WTC11 (cell line): ENCODE measurements around the gene WARS2. TPM values are rescaled to one million over a fixed set of nuclear protein-coding genes. Genes with fewer than 3 reads are reported as not detected.

ENCODE experiments used
- ATAC-seq: fragments of 200-7000 bp; cut with Tn5 transposase; 2 replicates; pipeline ENCODE4 v1.10.0; 2021; ENCODE audit warnings: mild to moderate bottlenecking, moderate library complexity
- CTCF ChIA-PET: fragments of 300-600 bp; sonication (Branson Sonifier 250); formaldehyde crosslinking; loops from one replicate; lab custom pipeline; 2021; ENCODE audit warnings: antibody characterized with exemption; lab: Charles Lee
- POLR2A ChIA-PET: fragments of 350-600 bp; sonication (Branson Sonifier 250); formaldehyde crosslinking; loops from one replicate; lab custom pipeline; 2021; ENCODE audit warnings: antibody characterized with exemption; lab: Charles Lee
- DNase-seq: peaks from one replicate; pipeline ENCODE4 v3.0.0; 2021; ENCODE audit warnings: low spot score
- H3K27ac Mint-ChIP-seq: 2 replicates; pipeline ENCODE4 v1.8.0; 2021; ENCODE audit warnings: mixed read lengths
- H3K27me3 Mint-ChIP-seq: 2 replicates; pipeline ENCODE4 v1.8.0; 2021; ENCODE audit warnings: low read depth, mild to moderate bottlenecking, moderate library complexity, mixed read lengths
- H3K36me3 Mint-ChIP-seq: 2 replicates; pipeline ENCODE4 v1.8.0; 2021; ENCODE audit warnings: mixed read lengths
- H3K4me1 Mint-ChIP-seq: 2 replicates; pipeline ENCODE4 v1.8.0; 2022; ENCODE audit warnings: mixed read lengths
- H3K4me3 Mint-ChIP-seq: 2 replicates; pipeline ENCODE4 v1.8.0; 2021; ENCODE audit warnings: mild to moderate bottlenecking, moderate library complexity, mixed read lengths
- H3K9me3 Mint-ChIP-seq: 2 replicates; pipeline ENCODE4 v1.8.0; 2021; ENCODE audit warnings: mixed read lengths
- FOXJ3 ChIP-seq: sonication (generic); formaldehyde crosslinking; IDR thresholded peaks from 2 replicates; pipeline ENCODE4 v1.9.0; 2021; ENCODE audit warnings: missing genetic modification reagents, mild to moderate bottlenecking, borderline replicate concordance
- GRHL2 ChIP-seq: fragments of 250-450 bp; sonication (Bioruptor Pico); IDR thresholded peaks from 2 replicates; pipeline ENCODE4 v1.8.0; 2022; ENCODE audit warnings: mild to moderate bottlenecking, moderate library complexity; ENCODE audit not compliant: insufficient replicate concordance, severe bottlenecking
- GTF2I ChIP-seq: fragments of 250-450 bp; sonication (Bioruptor Pico); conservative IDR thresholded peaks from 2 replicates; pipeline ENCODE4 v1.4.0; 2021; ENCODE audit warnings: mild to moderate bottlenecking
- HMGA2 ChIP-seq: fragments of 250-450 bp; sonication (Bioruptor Pico); IDR thresholded peaks from 2 replicates; pipeline ENCODE4 v1.4.0; 2021; ENCODE audit warnings: mild to moderate bottlenecking, moderate library complexity
- IRF2 ChIP-seq: sonication (generic); formaldehyde crosslinking; IDR thresholded peaks from 2 replicates; pipeline ENCODE4 v1.8.0; 2022; ENCODE audit warnings: low read depth, missing genetic modification reagents, borderline replicate concordance
- MXD4 ChIP-seq: fragments of 250-450 bp; sonication (Bioruptor Pico); IDR thresholded peaks from 2 replicates; pipeline ENCODE4 v1.8.0; 2021; ENCODE audit warnings: mild to moderate bottlenecking, moderate library complexity, borderline replicate concordance
- NFATC4 ChIP-seq: fragments of 250-450 bp; sonication (Bioruptor Pico); IDR thresholded peaks from 2 replicates; pipeline ENCODE4 v1.9.0; 2021; ENCODE audit warnings: mild to moderate bottlenecking
- NR2C2 ChIP-seq: sonication (generic); formaldehyde crosslinking; IDR thresholded peaks from 2 replicates; pipeline ENCODE4 v1.8.0; 2022; ENCODE audit warnings: mild to moderate bottlenecking, missing genetic modification reagents
- SP1 ChIP-seq: sonication (generic); formaldehyde crosslinking; conservative IDR thresholded peaks from 2 replicates; pipeline ENCODE4 v1.8.1; 2022; ENCODE audit warnings: missing genetic modification reagents
- TP53 ChIP-seq: sonication (generic); formaldehyde crosslinking; IDR thresholded peaks from 2 replicates; pipeline ENCODE4 v1.8.1; 2023; ENCODE audit warnings: mild to moderate bottlenecking, missing genetic modification reagents
- ZBTB21 ChIP-seq: sonication (generic); formaldehyde crosslinking; IDR thresholded peaks from 2 replicates; pipeline ENCODE4 v1.8.1; 2023; ENCODE audit warnings: mild to moderate bottlenecking, missing genetic modification reagents, borderline replicate concordance
- ZNF219 ChIP-seq: sonication (generic); formaldehyde crosslinking; IDR thresholded peaks from 2 replicates; pipeline ENCODE4 v1.8.0; 2023; ENCODE audit warnings: missing genetic modification reagents, mild to moderate bottlenecking, borderline replicate concordance
- ZNF416 ChIP-seq: fragments of 250-450 bp; sonication (Bioruptor Pico); IDR thresholded peaks from 2 replicates; pipeline ENCODE4 v1.9.0; 2021; ENCODE audit warnings: mild to moderate bottlenecking, inconsistent platforms
- ZNF423 ChIP-seq: fragments of 250-450 bp; sonication (Bioruptor Pico); IDR thresholded peaks from 2 replicates; pipeline ENCODE4 v2.1.2; 2022; ENCODE audit warnings: mild to moderate bottlenecking, moderate library complexity
- total RNA-seq: library from RNA; stranded (reverse); gene quantifications from 3 replicates; pipeline ENCODE4 v1.2.3, GENCODE V29; 2021
- TF ChIP-seq, protein P1 (sequence below): sonication (generic); formaldehyde crosslinking; IDR thresholded peaks from 2 replicates; pipeline ENCODE4 v1.8.1; 2022; ENCODE audit warnings: low read depth, mild to moderate bottlenecking, moderate library complexity, missing genetic modification reagents, borderline replicate concordance
- TF ChIP-seq, protein P2 (sequence below): sonication (generic); formaldehyde crosslinking; IDR thresholded peaks from 2 replicates; pipeline ENCODE4 v1.8.0; 2022; ENCODE audit warnings: mild to moderate bottlenecking, missing genetic modification reagents
- TF ChIP-seq, protein P3 (sequence below): fragments of 250-450 bp; sonication (Bioruptor Pico); IDR thresholded peaks from 2 replicates; pipeline ENCODE4 v2.1.2; 2022; ENCODE audit warnings: mild to moderate bottlenecking, moderate library complexity
- TF ChIP-seq, protein P4 (sequence below): sonication (generic); formaldehyde crosslinking; IDR thresholded peaks from 2 replicates; pipeline ENCODE4 v1.8.1; 2023; ENCODE audit warnings: mild to moderate bottlenecking, missing genetic modification reagents
- TF ChIP-seq, protein P5 (sequence below): fragments of 200-600 bp; IDR thresholded peaks from 2 replicates; pipeline ENCODE4 v1.8.0; 2022; ENCODE audit warnings: antibody characterized with exemption
- TF ChIP-seq, protein P6 (sequence below): sonication (generic); formaldehyde crosslinking; IDR thresholded peaks from 2 replicates; pipeline ENCODE4 v1.8.0; 2022; ENCODE audit warnings: missing genetic modification reagents

WARS2 gene
- total RNA-seq, 1 experiment from 2014 or later = 9.3 TPM

DNA sequence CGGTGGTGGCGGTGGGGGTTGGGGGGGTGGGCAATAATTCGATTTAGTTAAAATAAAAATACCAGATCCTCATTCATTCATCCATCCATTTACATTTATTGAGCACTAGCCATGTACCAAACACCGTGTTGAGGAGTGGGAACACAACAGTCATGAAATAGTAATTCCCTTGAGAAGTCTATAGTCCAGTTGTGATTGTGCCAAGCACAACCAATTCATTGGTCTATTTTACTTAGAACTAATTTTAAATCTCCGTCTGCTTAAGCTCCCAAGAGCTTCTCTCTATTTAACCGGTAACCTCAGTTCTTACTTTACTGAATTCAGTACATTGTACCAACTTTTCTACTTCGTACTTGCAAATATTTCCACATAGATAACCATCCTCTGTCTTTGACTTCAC is 38.4 kb downstream of the WARS2 start (continued):
- TF ChIP-seq, protein P1, sequence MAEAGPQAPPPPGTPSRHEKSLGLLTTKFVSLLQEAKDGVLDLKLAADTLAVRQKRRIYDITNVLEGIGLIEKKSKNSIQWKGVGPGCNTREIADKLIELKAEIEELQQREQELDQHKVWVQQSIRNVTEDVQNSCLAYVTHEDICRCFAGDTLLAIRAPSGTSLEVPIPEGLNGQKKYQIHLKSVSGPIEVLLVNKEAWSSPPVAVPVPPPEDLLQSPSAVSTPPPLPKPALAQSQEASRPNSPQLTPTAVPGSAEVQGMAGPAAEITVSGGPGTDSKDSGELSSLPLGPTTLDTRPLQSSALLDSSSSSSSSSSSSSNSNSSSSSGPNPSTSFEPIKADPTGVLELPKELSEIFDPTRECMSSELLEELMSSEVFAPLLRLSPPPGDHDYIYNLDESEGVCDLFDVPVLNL (CRISPR knock-in tag) = no peak
- no peak for TF ChIP-seq NFATC4 (CRISPR knock-in tag)
- TF ChIP-seq HMGA2 (CRISPR knock-in tag) = no peak
- TF ChIP-seq, protein P2, sequence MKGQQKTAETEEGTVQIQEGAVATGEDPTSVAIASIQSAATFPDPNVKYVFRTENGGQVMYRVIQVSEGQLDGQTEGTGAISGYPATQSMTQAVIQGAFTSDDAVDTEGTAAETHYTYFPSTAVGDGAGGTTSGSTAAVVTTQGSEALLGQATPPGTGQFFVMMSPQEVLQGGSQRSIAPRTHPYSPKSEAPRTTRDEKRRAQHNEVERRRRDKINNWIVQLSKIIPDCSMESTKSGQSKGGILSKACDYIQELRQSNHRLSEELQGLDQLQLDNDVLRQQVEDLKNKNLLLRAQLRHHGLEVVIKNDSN (CRISPR knock-in tag) = no peak
- TF ChIP-seq ZBTB21 (CRISPR knock-in tag) = no peak
- no peak for TF ChIP-seq NR2C2 (CRISPR knock-in tag)
- TF ChIP-seq, protein P3, sequence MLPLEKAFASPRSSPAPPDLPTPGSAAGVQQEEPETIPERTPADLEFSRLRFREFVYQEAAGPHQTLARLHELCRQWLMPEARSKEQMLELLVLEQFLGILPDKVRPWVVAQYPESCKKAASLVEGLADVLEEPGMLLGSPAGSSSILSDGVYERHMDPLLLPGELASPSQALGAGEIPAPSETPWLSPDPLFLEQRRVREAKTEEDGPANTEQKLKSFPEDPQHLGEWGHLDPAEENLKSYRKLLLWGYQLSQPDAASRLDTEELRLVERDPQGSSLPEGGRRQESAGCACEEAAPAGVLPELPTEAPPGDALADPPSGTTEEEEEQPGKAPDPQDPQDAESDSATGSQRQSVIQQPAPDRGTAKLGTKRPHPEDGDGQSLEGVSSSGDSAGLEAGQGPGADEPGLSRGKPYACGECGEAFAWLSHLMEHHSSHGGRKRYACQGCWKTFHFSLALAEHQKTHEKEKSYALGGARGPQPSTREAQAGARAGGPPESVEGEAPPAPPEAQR (CRISPR knock-in tag) = no peak

DNA sequence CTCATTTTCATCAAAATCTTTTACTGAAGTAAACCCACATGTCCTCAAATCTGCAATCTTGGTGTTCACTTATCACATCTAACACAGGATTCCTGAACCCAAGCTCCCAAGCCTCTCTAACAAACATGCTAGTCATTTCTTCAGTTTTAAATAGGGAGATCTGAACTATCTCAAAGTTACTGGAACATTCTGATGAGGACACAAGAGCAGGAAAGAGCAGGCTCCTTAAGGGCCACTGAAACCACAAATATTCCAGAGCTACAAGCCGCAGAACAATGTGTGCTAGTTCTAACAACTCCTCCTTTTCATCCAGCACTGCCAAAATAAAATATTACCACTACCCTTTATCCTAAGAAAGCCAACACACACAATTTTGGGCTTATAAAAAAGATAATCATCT is 38.9 kb downstream of the WARS2 start:
- no peak for TF ChIP-seq TP53 (CRISPR knock-in tag)
- TF ChIP-seq GTF2I (CRISPR knock-in tag) = no peak
- no peak for TF ChIP-seq IRF2 (CRISPR knock-in tag)
- TF ChIP-seq, protein P4, sequence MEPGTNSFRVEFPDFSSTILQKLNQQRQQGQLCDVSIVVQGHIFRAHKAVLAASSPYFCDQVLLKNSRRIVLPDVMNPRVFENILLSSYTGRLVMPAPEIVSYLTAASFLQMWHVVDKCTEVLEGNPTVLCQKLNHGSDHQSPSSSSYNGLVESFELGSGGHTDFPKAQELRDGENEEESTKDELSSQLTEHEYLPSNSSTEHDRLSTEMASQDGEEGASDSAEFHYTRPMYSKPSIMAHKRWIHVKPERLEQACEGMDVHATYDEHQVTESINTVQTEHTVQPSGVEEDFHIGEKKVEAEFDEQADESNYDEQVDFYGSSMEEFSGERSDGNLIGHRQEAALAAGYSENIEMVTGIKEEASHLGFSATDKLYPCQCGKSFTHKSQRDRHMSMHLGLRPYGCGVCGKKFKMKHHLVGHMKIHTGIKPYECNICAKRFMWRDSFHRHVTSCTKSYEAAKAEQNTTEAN (CRISPR knock-in tag) = no peak
- H3K4me3 Mint-ChIP-seq = no peak overlapping the region
- ChIA-PET CTCF (no interaction called here), POLR2A (no interaction called here)
- ATAC-seq = no peak
- H3K27ac Mint-ChIP-seq = no peak overlapping the region
- H3K36me3 Mint-ChIP-seq = no peaks in the 10 kb centered on the region
- no peaks in the 10 kb centered on the region; the same call in 1 of the 2 replicates for H3K27me3 Mint-ChIP-seq
- DNase-seq = no peak
- peaks cover 6% of the 10 kb centered on the region for H3K4me1 Mint-ChIP-seq
- no peaks in the 10 kb centered on the region for H3K9me3 Mint-ChIP-seq

DNA sequence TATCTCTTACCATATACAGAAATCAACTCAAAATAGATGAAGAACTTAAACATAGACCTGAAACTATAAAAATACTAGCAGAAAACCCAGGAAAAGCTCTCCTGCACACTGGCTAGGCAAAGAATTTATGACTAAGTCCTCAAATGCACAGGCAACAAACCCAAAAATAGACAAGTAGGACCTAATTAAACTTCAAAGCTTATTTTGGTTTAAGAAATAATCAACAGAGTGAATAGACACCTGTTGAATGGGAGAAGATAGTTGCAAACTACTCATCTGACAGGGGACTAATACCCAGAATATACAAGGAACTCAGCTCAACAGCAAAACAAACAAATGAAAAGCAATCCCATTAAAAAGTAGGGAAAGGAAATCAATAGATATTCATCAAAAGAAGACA is 40.7 kb downstream of the WARS2 start:
- POLR2A ChIA-PET = interaction anchor here (0.6 kb wide), 1 partner anchor 35 kb away, joined by 4 read pairs; no protein-coding TSS in a partner anchor
- Mint-ChIP-seq H3K27ac (no peak overlapping the region), H3K4me3 (no peak overlapping the region)

More for the DNA sequence above, 40.7 kb downstream of the WARS2 start:
- ATAC-seq = no peak
- no peaks in the 10 kb centered on the region for H3K9me3 Mint-ChIP-seq
- TF ChIP-seq MXD4 (CRISPR knock-in tag) (no peak), NR2C2 (CRISPR knock-in tag) (no peak), SP1 (CRISPR knock-in tag) (no peak), FOXJ3 (no peak), GRHL2 (CRISPR knock-in tag) (no peak), ZNF219 (CRISPR knock-in tag) (no peak), ZNF416 (no peak), ZNF423 (CRISPR knock-in tag) (no peak)
- TF ChIP-seq, protein P5, sequence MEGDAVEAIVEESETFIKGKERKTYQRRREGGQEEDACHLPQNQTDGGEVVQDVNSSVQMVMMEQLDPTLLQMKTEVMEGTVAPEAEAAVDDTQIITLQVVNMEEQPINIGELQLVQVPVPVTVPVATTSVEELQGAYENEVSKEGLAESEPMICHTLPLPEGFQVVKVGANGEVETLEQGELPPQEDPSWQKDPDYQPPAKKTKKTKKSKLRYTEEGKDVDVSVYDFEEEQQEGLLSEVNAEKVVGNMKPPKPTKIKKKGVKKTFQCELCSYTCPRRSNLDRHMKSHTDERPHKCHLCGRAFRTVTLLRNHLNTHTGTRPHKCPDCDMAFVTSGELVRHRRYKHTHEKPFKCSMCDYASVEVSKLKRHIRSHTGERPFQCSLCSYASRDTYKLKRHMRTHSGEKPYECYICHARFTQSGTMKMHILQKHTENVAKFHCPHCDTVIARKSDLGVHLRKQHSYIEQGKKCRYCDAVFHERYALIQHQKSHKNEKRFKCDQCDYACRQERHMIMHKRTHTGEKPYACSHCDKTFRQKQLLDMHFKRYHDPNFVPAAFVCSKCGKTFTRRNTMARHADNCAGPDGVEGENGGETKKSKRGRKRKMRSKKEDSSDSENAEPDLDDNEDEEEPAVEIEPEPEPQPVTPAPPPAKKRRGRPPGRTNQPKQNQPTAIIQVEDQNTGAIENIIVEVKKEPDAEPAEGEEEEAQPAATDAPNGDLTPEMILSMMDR = no peak
- TF ChIP-seq, protein P6, sequence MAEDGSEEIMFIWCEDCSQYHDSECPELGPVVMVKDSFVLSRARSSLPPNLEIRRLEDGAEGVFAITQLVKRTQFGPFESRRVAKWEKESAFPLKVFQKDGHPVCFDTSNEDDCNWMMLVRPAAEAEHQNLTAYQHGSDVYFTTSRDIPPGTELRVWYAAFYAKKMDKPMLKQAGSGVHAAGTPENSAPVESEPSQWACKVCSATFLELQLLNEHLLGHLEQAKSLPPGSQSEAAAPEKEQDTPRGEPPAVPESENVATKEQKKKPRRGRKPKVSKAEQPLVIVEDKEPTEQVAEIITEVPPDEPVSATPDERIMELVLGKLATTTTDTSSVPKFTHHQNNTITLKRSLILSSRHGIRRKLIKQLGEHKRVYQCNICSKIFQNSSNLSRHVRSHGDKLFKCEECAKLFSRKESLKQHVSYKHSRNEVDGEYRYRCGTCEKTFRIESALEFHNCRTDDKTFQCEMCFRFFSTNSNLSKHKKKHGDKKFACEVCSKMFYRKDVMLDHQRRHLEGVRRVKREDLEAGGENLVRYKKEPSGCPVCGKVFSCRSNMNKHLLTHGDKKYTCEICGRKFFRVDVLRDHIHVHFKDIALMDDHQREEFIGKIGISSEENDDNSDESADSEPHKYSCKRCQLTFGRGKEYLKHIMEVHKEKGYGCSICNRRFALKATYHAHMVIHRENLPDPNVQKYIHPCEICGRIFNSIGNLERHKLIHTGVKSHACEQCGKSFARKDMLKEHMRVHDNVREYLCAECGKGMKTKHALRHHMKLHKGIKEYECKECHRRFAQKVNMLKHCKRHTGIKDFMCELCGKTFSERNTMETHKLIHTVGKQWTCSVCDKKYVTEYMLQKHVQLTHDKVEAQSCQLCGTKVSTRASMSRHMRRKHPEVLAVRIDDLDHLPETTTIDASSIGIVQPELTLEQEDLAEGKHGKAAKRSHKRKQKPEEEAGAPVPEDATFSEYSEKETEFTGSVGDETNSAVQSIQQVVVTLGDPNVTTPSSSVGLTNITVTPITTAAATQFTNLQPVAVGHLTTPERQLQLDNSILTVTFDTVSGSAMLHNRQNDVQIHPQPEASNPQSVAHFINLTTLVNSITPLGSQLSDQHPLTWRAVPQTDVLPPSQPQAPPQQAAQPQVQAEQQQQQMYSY (CRISPR knock-in tag) = no peak
- TF ChIP-seq, all 79 proteins: peak for 0
- H3K36me3 Mint-ChIP-seq = no peaks in the 10 kb centered on the region
- no peaks in the 10 kb centered on the region; the same call in 1 of the 2 replicates for H3K27me3 Mint-ChIP-seq
- peaks cover 6% of the 10 kb centered on the region for H3K4me1 Mint-ChIP-seq
- no peak for DNase-seq
- CTCF ChIA-PET = interaction anchor here (0.7 to 1.2 kb wide), 2 partner anchors 175 to 444 kb away, joined by 3 read pairs; no protein-coding TSS in a partner anchor
